ENCODE measurements around the gene PIP4K2B.

GRCh38 chr17:38745545-38745944, 53.8 kb downstream of the PIP4K2B start:
- no peak for TF ChIP-seq CTCF (IDR thresholded peaks at IDR 0.05)
- no peak for TF ChIP-seq POLR2A (IDR thresholded peaks at IDR 0.05)

Measured in esophagus squamous epithelium (tissue), 4 donors.